ENCODE measurements around the gene RASEF. TPM values are rescaled to one million over a fixed set of nuclear protein-coding genes. Genes with fewer than 3 reads are reported as not detected.

Gene RASEF
- total RNA-seq, 1 experiment from 2014 or later: 0.12 TPM

DNA sequence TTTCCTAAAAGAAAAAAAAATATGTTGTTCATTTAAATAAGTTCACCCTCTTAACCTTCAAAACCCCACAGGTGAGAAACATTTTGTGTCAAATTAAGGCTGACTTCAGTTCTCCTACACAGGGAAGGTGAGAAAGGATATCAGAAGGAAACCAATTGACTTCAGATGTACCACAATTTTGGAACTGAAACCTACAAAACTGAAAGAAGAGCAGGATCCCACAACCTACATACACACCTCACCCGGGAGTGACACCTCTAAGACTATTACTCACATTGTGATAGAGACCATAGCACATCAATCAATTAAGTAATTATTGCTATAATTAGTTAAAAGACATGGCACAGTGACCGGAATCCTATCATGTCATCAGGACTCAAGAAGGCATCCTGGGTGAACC, 47.0 kb downstream of the RASEF start (continued):
- TF ChIP-seq REST (IDR thresholded peaks at IDR 0.05; ENCODE audit: low read depth) (no peak), YY1 (IDR thresholded peaks at IDR 0.05; ENCODE audit: extremely low read depth, insufficient replicate concordance, low read depth, low read length) (no peak), TCF7L2 (IDR thresholded peaks at IDR 0.05; ENCODE audit: borderline replicate concordance, extremely low read depth, insufficient read depth, insufficient read length) (no peak), EZH2phosphoT487 (IDR thresholded peaks at IDR 0.05; ENCODE audit: borderline replicate concordance) (no peak), POLR2A (IDR thresholded peaks at IDR 0.05; ENCODE audit: borderline replicate concordance, extremely low read depth, insufficient read depth, insufficient read length) (no peak), ELF1 (IDR thresholded peaks at IDR 0.05; ENCODE audit: borderline replicate concordance, low read depth) (no peak), EGR1 (IDR thresholded peaks at IDR 0.05; ENCODE audit: low read depth) (no peak), RAD21 (IDR thresholded peaks at IDR 0.05; ENCODE audit: low read depth) (no peak)

GRCh38 chr9:83013867-83014605, 48.9 kb downstream of the RASEF start:
- intact Hi-C loops (cut with micrococcal nuclease): loop anchor here (10.0 kb wide), 1 partner anchor 51 kb away; the partner anchor contains the start of gene RASEF
- Histone ChIP-seq H3K27me3 (ENCODE audit: insufficient read depth, low read length) (no peaks in the 10 kb centered on the region), H3K9ac (ENCODE audit: low read length) (no peak overlapping the region), H3K9me2 (ENCODE audit: insufficient read depth) (no peaks in the 10 kb centered on the region), H4K20me1 (ENCODE audit: insufficient read depth) (no peaks in the 10 kb centered on the region), H3K4me2 (ENCODE audit: low read length) (no peak overlapping the region), H2AFZ (ENCODE audit: low read depth, low read length, poor library complexity, severe bottlenecking) (no peak overlapping the region), H3K79me2 (ENCODE audit: insufficient read depth, low read length) (no peaks in the 10 kb centered on the region), H3K9me3 (ENCODE audit: control insufficient read depth in 1 of 2, insufficient read depth in 1 of 2, low read depth in 1 of 2, low read length in 2 of 2) (no peaks in the 10 kb centered on the region), H3K4me1 (ENCODE audit: control insufficient read depth in 1 of 2, insufficient read depth in 2 of 2, low read length in 2 of 2) (no peaks in the 10 kb centered on the region), H3K4me3 (replicated peaks in 1 of 2; ENCODE audit: low read depth in 1 of 2, low read length in 2 of 2) (no peak overlapping the region), H3K27ac (ENCODE audit: low read depth, low read length) (no peak overlapping the region), H3K36me3 (ENCODE audit: control insufficient read depth in 1 of 2, insufficient read depth in 2 of 2, low read length in 2 of 2) (no peaks in the 10 kb centered on the region; a peak in 1 of 4 replicates)
- ATAC-seq (no peak), DNase-seq (ENCODE audit: low read depth, low spot score) (no peak)
- TF ChIP-seq CTCF (IDR thresholded peaks at IDR 0.05 in 2 of 3, conservative IDR thresholded peaks at IDR 0.05 in 1 of 3; ENCODE audit: borderline replicate concordance in 1 of 3, insufficient read depth in 1 of 3, low read depth in 2 of 3, low read length in 2 of 3) (no peak), SP1 (IDR thresholded peaks at IDR 0.05; ENCODE audit: low read depth) (no peak), POLR2A (IDR thresholded peaks at IDR 0.05; ENCODE audit: borderline replicate concordance, extremely low read depth, insufficient read depth, insufficient read length) (no peak), ATF3 (IDR thresholded peaks at IDR 0.05) (no peak), SIN3A (IDR thresholded peaks at IDR 0.05; ENCODE audit: low read depth) (no peak), TCF7L2 (IDR thresholded peaks at IDR 0.05; ENCODE audit: borderline replicate concordance, extremely low read depth, insufficient read depth, insufficient read length) (no peak), RAD21 (IDR thresholded peaks at IDR 0.05; ENCODE audit: low read depth) (no peak), YY1 (IDR thresholded peaks at IDR 0.05; ENCODE audit: extremely low read depth, insufficient replicate concordance, low read depth, low read length) (no peak), ZFX (IDR thresholded peaks at IDR 0.05) (no peak)
- POLR2A ChIA-PET: no interaction called here
- no TSS peak for BruUV-seq (replicated peaks)
- RAD21 ChIA-PET (ENCODE audit: low non-redundant PET in 1 of 2, low total read pairs in 2 of 2, uncharacterized antibody in 2 of 2, unreplicated experiment in 2 of 2): no interaction called here
- CTCF ChIA-PET: interaction anchor here (0.5 kb wide), 1 partner anchor 635 kb away, joined by 4 read pairs; no protein-coding TSS in a partner anchor
